NCI-H128 (cell line): ENCODE data around the gene ADM2.
"Not testable (repeated sequence)": the region's sequence is repeated elsewhere in the genome, so short reads cannot be mapped to it uniquely, and the experiment has no call there.

Experiments used
- DNase-seq: peaks from one replicate; lab custom pipeline; 2025; ENCODE audit not compliant: unreplicated experiment; lab: John Stamatoyannopoulos, UW

Gene ADM2

GRCh38 chr22:50533856-50534711, 52.7 kb downstream of the ADM2 start:
- not testable (repeated sequence) for DNase-seq

GRCh38 chr22:50535113-50535512, 53.8 kb downstream of the ADM2 start:
- no peak for DNase-seq
